ENCODE results near the gene CAMTA1.

Gene CAMTA1

GRCh38 chr1:6961289-6961688, 176.0 kb downstream of the CAMTA1 start:
- no peak for TF ChIP-seq JUND (IDR thresholded peaks at IDR 0.05; ENCODE audit: low read depth)
- in situ Hi-C loops (cut with HindIII; ENCODE audit: low pct_unique_long_range_greater_than_20kb, low sequenced_read_pairs) = no loop called here

GRCh38 chr1:6961905-6962477, 176.7 kb downstream of the CAMTA1 start:
- TF ChIP-seq JUND (IDR thresholded peaks at IDR 0.05; ENCODE audit: low read depth) = no peak
- DNase-seq (ENCODE audit: low read depth in 1 of 2, low spot score in 1 of 2) = no peak
- in situ Hi-C loops (cut with HindIII; ENCODE audit: low pct_unique_long_range_greater_than_20kb, low sequenced_read_pairs) = no loop called here

More at GRCh38 chr1:6961289-6961688, 176.0 kb downstream of the CAMTA1 start:
- DNase-seq (ENCODE audit: low read depth in 1 of 2, low spot score in 1 of 2) = no peak

DNA sequence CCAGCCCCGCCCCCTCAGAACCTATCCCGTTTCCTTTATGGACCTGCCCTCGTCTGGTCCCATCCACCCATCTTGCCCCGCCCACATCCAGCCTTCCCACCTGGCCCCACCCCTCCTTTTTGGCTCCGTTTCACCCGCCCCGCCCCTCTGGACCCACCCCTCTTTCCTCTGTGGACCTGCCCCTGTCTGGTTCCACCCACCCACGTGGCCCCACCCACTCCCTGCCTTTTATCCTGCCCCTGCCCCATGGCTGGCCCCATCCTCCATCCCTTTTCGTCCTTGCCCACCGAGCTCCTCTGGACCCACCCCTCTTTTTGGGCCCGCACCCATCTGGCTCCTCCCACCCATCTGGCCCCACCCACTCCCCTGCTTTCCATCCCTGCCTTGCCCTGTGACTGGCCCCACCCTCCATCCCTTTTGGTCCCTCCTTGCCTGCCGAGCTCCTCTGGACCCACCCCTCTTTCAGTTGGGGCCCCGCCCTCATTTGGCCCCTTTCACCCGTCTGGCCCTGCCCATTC, 177.3 kb downstream of the CAMTA1 start:
- in situ Hi-C loops (cut with HindIII; ENCODE audit: low pct_unique_long_range_greater_than_20kb, low sequenced_read_pairs) = no loop called here
- peak in 1 of 2 experiments; percentile 98 for DNase-seq (ENCODE audit: low read depth in 1 of 2, low spot score in 1 of 2)
- no peak for TF ChIP-seq JUND (IDR thresholded peaks at IDR 0.05; ENCODE audit: low read depth)

DNA sequence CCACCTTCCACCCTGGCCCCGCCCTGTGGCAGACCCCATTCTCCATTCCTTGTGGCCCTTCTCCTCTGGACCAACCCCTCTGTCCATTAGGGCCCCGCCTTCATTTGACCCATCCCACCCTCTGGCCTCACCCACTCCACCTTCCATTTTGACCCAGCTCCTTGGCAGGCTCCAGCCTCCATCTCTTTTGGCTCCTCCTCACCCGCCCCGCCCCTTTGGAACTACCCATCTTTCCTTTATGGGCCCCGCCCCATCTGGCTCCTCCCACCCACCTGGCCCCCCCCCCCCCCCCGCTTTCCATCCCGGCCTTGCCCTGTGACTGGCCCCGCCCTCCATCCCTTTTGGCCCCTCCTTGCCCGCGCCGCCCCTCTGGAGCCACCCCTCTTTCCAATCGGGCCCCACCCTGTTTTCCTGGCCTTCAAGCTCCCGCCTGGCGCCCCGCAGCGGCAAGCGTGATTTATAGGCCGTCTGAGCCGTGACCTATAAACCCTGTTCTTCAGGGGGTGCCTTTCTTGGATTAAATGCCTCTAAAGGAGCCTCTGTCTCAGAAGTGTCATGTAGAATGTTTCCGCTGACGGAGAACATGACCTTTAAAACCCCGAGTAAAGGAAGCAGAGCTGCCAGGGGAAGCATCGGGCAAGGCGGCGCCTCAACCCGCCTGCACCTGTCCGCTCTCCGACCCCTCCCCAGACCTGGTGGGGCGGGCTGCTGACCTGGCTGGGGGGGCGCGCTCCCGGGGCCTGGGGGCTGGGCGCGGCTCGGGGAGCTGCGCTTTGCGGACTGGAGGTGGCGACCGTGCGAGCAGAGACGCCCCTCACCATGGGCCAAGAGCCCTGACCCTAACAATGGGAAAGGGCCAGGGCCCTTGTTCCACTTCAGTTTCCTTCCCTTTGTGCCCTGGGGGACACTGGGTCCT, 178.0 kb downstream of the CAMTA1 start:
- TF ChIP-seq JUND (IDR thresholded peaks at IDR 0.05; ENCODE audit: low read depth) = no peak
- in situ Hi-C loops (cut with HindIII; ENCODE audit: low pct_unique_long_range_greater_than_20kb, low sequenced_read_pairs) = no loop called here
- peak in 1 of 2 experiments; percentile 23 for DNase-seq (ENCODE audit: low read depth in 1 of 2, low spot score in 1 of 2)

DNA sequence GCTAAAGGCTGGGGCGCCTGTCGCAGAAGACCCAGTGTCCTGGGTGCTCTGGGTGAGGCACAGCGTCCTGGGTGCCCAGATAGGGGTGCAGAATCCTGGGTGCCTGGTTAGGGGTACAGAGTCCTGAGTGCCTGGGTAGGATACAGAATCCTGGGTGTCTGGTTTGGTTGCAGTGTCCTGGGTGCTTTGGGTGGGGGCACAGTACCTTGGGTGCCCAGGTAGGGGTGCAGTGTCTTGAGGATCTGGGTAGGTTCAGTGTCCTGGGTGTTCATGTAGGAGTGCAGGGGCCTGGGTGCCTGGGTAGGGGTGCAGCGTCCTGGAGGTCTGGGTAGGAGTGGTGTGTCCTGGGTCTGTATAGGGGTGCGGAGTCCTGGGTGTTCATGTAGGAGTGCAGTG, 178.7 kb downstream of the CAMTA1 start:
- no peak for DNase-seq (ENCODE audit: low read depth in 1 of 2, low spot score in 1 of 2)
- TF ChIP-seq JUND (IDR thresholded peaks at IDR 0.05; ENCODE audit: low read depth) = no peak
- in situ Hi-C loops (cut with HindIII; ENCODE audit: low pct_unique_long_range_greater_than_20kb, low sequenced_read_pairs) = no loop called here

DNA sequence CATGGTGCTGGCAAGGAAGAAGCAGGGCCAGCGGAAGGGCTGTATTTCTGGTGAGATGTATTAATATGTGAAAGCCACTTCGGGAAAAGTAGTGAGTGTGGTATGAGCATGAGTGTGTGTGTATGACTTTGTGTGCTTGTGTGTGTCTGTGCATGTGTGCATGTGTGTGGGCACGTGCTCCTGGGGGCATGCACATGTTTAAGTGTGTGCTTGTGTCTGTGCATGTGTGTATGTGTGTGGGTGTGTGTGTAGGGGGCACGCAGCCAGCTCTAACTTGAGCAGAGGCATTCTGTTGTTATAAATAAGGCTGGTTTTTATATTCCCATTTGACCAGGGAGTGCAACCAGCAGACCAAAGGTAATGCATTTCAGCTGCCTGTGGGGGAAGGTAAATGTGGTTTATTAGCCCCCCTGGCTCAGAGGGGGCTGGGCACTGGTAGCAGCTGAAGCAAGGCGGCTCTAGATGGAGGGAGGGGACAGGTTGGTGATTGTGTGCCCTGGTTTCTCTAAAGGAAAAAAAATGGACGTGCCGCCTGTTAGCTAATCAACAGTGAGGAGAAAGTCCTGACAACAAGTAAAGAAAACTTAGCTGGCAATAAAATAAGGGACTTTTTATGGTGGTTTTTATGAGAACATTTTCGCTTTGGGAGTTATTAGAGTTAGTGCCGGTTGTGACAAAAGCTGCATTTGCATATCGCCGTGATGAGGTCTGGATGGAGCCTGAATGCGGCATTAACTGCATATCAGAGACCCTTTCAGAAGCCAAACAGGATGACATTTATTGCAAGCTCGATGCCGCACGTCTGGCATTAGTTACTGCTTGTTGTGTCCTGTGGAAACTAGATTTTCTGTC, 180.1 kb downstream of the CAMTA1 start:
- no peak for TF ChIP-seq JUND (IDR thresholded peaks at IDR 0.05; ENCODE audit: low read depth)
- DNase-seq (ENCODE audit: low read depth in 1 of 2, low spot score in 1 of 2) = no peak
- in situ Hi-C loops (cut with HindIII; ENCODE audit: low pct_unique_long_range_greater_than_20kb, low sequenced_read_pairs) = no loop called here

- TF ChIP-seq JUND (IDR thresholded peaks at IDR 0.05; ENCODE audit: low read depth) = no peak
- no peak for DNase-seq (ENCODE audit: low read depth in 1 of 2, low spot score in 1 of 2)
- in situ Hi-C loops (cut with HindIII; ENCODE audit: low pct_unique_long_range_greater_than_20kb, low sequenced_read_pairs) = no loop called here
These were observed 180.6 kb downstream of the CAMTA1 start for GRCh38 chr1:6965935-6966241.

DNA sequence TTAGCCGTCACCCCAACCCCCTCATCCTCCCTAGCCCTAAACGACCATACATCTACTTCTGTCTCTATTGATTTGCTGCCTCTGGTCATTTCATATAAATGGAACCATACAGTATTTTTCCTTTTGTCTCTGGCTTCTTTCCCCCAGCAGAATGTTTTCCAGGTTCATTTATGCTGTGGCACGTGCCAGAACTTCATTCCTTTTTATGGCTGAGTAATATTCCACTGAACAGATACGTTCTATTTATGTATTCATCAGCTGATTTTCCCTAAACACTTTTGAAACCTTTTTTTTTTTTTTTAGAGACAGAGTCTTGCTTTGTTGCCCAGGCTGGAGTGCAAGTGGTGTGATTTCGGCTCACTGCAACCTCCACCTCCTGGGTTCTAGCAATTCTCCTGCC, 181.1 kb downstream of the CAMTA1 start:
- DNase-seq (ENCODE audit: low read depth in 1 of 2, low spot score in 1 of 2) = no peak
- TF ChIP-seq JUND (IDR thresholded peaks at IDR 0.05; ENCODE audit: low read depth) = no peak
- in situ Hi-C loops (cut with HindIII; ENCODE audit: low pct_unique_long_range_greater_than_20kb, low sequenced_read_pairs) = no loop called here

GRCh38 chr1:6967431-6968111, 182.3 kb downstream of the CAMTA1 start:
- no peak for DNase-seq (ENCODE audit: low read depth in 1 of 2, low spot score in 1 of 2)
- no peak for TF ChIP-seq JUND (IDR thresholded peaks at IDR 0.05; ENCODE audit: low read depth)
- in situ Hi-C loops (cut with HindIII; ENCODE audit: low pct_unique_long_range_greater_than_20kb, low sequenced_read_pairs) = no loop called here

DNA sequence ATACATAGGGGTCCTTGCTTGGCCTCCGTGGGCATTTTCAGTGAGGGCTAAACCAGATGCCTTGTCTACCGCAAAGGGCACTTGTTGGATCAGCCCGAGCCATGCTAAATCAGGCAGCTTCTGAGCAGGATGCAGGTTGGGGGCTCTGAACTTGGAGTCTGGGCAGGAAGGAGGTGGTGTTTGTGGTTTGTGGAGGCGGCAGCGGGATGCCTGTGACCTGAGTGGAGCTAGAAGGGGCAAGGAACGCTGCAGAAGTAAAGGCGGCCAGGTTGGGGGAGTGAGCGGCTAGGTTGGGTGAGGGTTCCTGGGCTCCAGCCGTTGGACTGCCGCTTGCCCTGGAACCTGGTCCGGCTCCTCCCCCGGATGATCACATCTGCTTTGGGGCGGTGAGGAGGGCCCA, 183.9 kb downstream of the CAMTA1 start:
- no peak for DNase-seq (ENCODE audit: low read depth in 1 of 2, low spot score in 1 of 2)
- no peak for TF ChIP-seq JUND (IDR thresholded peaks at IDR 0.05; ENCODE audit: low read depth)
- in situ Hi-C loops (cut with HindIII; ENCODE audit: low pct_unique_long_range_greater_than_20kb, low sequenced_read_pairs) = no loop called here

DNA sequence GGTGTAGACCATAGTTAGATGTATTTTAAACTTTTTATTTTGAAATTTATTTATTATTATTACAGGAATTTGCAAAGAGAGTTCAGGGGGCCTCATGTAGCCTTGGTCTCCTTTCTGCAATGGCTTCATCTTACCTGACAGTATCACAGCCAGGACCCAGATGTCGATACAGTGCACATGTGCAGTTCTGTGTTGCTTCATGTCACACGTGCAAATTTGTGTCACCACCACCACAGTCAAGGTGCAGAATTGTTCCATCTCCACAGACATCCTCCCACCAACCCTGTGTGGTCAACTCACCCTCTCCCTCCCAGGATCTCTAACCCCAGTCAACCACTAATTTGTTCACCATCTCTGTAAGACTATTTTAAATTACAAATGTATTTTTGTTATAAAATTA, 184.5 kb downstream of the CAMTA1 start:
- no peak for TF ChIP-seq JUND (IDR thresholded peaks at IDR 0.05; ENCODE audit: low read depth)
- in situ Hi-C loops (cut with HindIII; ENCODE audit: low pct_unique_long_range_greater_than_20kb, low sequenced_read_pairs) = no loop called here
- DNase-seq (ENCODE audit: low read depth in 1 of 2, low spot score in 1 of 2) = no peak

DNA sequence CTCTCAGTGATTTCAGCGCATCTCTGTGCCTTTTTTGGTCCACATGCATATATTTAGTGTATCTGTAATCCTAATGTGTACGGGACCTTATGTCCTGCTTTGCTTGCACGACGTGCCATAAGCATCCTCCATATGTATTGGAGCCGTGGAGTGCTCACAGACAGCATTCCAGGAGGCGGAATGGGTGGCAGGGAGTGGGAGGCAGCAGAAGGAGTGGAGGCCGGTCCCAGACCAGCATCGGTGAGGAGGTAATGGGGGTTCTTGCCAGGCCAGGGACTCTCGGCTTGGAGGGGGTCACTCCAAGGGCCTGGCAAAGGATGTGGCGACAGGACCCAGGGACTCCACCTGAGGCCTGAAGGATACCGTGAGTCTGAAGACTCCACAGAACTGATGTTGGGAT, 185.0 kb downstream of the CAMTA1 start:
- in situ Hi-C loops (cut with HindIII; ENCODE audit: low pct_unique_long_range_greater_than_20kb, low sequenced_read_pairs) = no loop called here
- no peak for DNase-seq (ENCODE audit: low read depth in 1 of 2, low spot score in 1 of 2)

More for the DNA sequence above, 185.0 kb downstream of the CAMTA1 start:
- TF ChIP-seq JUND (IDR thresholded peaks at IDR 0.05; ENCODE audit: low read depth) = no peak
